Thymus (tissue), 11 donors: ENCODE data around the gene DNAJA4. TPM values are rescaled to one million over a fixed set of nuclear protein-coding genes. Genes with fewer than 3 reads are reported as not detected.

Experiments
- DNase-seq, 9 donors: peaks; one replicate each; pipeline ENCODE4 v3.0.0-alpha.2; 2013; ENCODE audit warnings: low spot score in 9 of 9, low read depth in 6 of 9, missing footprints in 1 of 9
- H3K27ac ChIP-seq, 2 donors: one replicate each; pipeline ENCODE4 v1.5.1; 2013; ENCODE audit warnings: control low read depth in 1 of 2, low read depth in 1 of 2, low read length in 1 of 2, mild to moderate bottlenecking in 1 of 2, moderate library complexity in 1 of 2
- H3K27me3 ChIP-seq, 2 donors: one replicate each; pipeline ENCODE4 v1.5.1; 2013; ENCODE audit warnings: low read length in 1 of 2; ENCODE audit not compliant: control insufficient read depth in 2 of 2, insufficient read depth in 1 of 2
- H3K36me3 ChIP-seq, 2 donors: one replicate each; pipeline ENCODE4 v1.5.1; 2013; ENCODE audit warnings: low read length in 1 of 2, mild to moderate bottlenecking in 1 of 2, moderate library complexity in 1 of 2; ENCODE audit not compliant: control insufficient read depth in 2 of 2, insufficient read depth in 2 of 2
- H3K4me1 ChIP-seq, 2 donors: one replicate each; pipeline ENCODE4 v1.5.1; 2013; ENCODE audit warnings: low read length in 2 of 2; ENCODE audit not compliant: control insufficient read depth in 2 of 2, insufficient read depth in 2 of 2
- H3K4me3 ChIP-seq, 2 donors: one replicate each; pipeline ENCODE4 v1.5.1; 2013; ENCODE audit warnings: low read length in 2 of 2, control low read depth in 1 of 2, mild to moderate bottlenecking in 1 of 2
- H3K9me3 ChIP-seq, 2 donors: one replicate each; pipeline ENCODE4 v1.5.1; 2013; ENCODE audit warnings: low read length in 1 of 2, mild to moderate bottlenecking in 1 of 2; ENCODE audit not compliant: control insufficient read depth in 2 of 2, insufficient read depth in 1 of 2
- WGBS: extraction: QIAGEN DNeasy Blood & Tissue Kit; methylation state at CpG from one replicate; pipeline ENCODE4 v1.1.7; 2013; 5-methylcytosine and 5-hydroxymethylcytosine counted together
- polyA plus RNA-seq: library from polyadenylated mRNA; stranded (reverse); fragments of 200-250 nt; gene quantifications from one replicate; pipeline ENCODE4 v1.2.3, GENCODE V29; 2013
- total RNA-seq: library from RNA; stranded (reverse); fragments of 120-200 nt; gene quantifications from one replicate; pipeline ENCODE4 v1.2.4, GENCODE V29; 2013
- donor health status: healthy.

Gene DNAJA4
- total and polyA plus RNA-seq, 2 donors = 6.2 to 19.0 TPM

DNA sequence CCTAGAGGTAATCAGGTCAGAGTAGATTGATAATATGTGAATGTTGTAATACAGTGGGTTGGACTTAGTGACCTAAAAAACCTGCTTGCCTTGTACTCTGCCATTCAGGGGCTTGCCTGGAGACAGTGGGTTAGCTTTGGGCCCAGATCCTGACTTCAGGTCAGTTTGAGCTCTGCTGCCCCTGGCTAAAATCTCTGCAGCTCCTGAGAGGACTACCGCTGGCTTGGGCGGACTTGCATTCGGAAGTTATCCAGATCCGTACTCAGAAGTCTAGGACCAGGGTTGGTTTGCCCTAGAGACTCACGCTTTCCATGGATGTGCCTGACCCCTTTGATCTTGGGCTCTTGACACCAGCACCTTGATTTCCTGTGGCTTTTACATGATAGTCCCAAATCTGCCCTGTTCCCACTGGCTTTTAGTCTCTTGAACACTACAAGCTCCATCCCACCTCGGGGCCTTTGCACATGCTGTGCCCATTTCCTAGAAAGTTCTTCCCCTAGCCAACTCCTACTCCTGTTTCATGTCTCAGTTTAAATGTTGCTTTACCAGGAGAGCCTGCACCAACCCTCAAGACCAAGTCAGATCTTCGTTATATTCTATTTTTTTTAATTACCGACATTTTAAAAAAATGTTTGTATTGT lies 35.9 kb upstream of the DNAJA4 start:
- Histone ChIP-seq H3K27me3 (no peaks in the 10 kb centered on the region), H3K4me1 (no peaks in the 10 kb centered on the region), H3K9me3 (no peaks in the 10 kb centered on the region), H3K27ac (no peak overlapping the region), H3K4me3 (no peak overlapping the region), H3K36me3 (no peaks in the 10 kb centered on the region)
- DNase-seq = no peak
- WGBS = 98% methylated on average over 8 of the region's 8 CpGs

DNA sequence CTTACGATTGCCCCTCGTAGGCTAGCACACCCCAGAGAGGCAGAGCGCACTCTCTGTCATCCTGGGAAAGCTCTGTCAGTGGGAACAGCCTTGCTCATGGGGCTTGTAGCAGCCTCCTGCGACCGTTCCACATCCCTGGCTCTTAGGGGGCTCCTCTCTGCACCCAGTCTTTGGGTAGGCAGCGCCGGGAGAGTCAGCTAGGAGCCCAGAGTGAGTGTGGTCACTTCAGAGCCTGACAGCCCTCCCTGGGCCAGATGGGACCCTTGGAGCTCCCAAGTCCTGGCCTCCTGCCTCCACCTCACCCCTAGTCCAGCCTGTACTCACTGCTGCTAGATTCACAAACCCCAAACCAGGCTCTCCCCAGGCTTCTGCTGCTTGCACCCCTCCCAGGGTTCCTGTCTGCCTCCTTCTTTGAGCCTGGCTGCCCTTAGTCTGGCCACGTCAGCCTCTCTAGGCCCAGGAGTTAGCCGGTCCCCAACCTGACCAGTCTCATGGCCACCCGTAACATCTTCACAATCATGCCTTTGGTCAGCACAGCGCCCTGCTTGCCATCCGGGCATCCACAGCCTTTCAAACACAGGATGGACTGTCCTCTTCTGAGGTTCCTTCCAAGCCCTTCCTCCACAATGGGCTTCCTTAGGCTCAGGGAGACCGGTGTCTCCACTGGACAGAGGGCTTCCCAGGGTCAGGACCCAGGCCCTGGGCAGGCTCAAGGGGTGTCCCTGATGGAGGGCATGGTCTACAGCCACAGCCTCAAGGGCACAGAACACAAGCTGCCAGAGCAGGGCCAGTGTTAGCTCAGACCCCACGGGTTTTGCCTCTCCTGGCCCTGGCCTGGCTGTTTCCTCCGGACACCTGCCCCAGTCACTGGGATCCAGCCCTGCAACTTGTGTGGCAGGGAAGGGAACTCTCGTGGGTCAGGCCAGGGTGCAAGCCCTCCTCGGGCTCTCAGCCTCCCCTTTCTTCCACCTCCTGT lies 34.6 kb upstream of the DNAJA4 start:
- no peaks in the 10 kb centered on the region for H3K36me3 ChIP-seq
- H3K27ac ChIP-seq = no peak overlapping the region
- H3K9me3 ChIP-seq = no peaks in the 10 kb centered on the region
- 96% methylated on average over 17 of the region's 17 CpGs for WGBS
- H3K4me3 ChIP-seq = no peak overlapping the region
- DNase-seq = no peak
- no peaks in the 10 kb centered on the region for H3K4me1 ChIP-seq
- no peaks in the 10 kb centered on the region for H3K27me3 ChIP-seq

DNA sequence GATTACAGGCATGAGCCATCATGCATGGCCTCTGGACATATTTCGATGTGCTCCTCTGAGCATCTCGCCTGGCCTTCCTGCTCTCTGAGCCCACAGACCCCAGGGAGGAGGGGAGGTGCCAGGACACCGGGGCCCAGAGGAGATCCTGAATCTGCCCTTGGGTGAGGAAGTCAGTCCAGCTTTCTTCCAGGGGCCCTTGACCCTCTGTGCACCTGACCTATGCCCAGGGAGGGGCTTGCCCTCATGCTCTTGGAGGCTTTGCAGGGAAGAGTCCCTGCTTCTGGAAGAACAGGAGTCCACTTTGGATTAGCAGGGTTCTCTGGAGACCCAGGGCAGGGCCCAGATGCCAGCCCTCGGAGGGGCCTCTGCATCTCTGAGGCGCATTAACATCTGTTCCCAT lies 31.4 kb upstream of the DNAJA4 start:
- 93% methylated on average over 5 of the region's 5 CpGs for WGBS
- no peaks in the 10 kb centered on the region for H3K4me1 ChIP-seq
- H3K27me3 ChIP-seq = no peaks in the 10 kb centered on the region
- H3K9me3 ChIP-seq = no peaks in the 10 kb centered on the region
- DNase-seq = no peak
- no peak overlapping the region for H3K27ac ChIP-seq
- no peak overlapping the region for H3K4me3 ChIP-seq
- H3K36me3 ChIP-seq = no peaks in the 10 kb centered on the region

DNA sequence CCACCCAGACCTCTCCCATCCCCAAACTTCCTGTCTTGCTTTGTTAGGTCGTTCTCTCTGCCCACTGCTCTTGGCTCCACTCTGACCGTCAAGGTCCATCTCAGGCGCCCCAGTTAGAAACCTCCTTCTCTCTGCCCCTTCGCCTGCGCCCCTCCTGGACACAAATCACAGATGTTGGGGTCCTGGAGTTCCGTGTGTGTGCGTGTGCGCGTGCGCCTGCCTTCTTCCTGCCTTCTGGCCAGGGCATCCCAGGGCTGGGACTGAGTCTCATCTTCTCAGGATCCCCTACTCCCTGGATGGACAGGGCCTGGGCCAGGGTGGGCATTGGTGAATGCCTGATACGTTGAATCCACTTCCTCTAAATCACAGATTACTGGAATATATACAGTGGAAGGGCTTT lies 30.9 kb upstream of the DNAJA4 start:
- DNase-seq = no peak
- Histone ChIP-seq H3K4me3 (no peak overlapping the region), H3K36me3 (no peaks in the 10 kb centered on the region), H3K4me1 (no peaks in the 10 kb centered on the region), H3K9me3 (no peaks in the 10 kb centered on the region), H3K27me3 (no peaks in the 10 kb centered on the region), H3K27ac (no peak overlapping the region)
- 81% methylated on average over 11 of the region's 11 CpGs for WGBS

DNA sequence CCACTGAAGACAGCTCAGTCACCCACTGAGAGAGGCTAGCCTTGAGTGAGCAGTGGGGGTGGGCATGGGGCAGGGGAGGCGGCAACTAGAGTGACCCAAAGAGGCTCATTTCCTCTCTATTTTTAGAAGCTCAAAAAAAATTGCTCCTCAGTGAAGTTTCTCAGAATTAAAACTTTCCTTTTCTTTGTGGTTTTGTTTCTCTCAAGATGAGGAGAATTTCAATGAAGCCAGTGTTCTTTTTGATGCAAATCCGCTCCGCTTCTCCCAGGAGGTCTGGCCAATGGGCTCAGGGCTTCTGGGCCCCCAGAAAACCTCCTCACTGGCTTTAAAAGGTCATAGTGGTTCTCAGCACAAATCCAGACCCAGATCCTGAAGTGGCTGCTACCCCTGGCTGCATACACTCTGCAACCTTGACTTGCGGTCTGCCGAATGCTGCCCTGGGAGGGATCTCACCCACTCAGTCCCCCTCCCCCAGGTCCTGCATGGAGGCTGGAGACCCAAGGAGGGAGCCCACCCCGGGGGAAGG lies 29.8 kb upstream of the DNAJA4 start, which contains the start of gene ACSBG1:
TSS of gene ACSBG1 (minus strand) at position 51 of the 526 bp plus-strand sequence. CDS start 64 bp downstream, outside the sequence.
- no peak within 1 kb of the TSS for H3K4me3 ChIP-seq
- DNase-seq = no peak
- no peaks in the 10 kb centered on the region for H3K4me1 ChIP-seq
- H3K27me3 ChIP-seq = no peaks in the 10 kb centered on the region
- no peak within 1 kb of the TSS for H3K27ac ChIP-seq
- H3K36me3 ChIP-seq = no peaks in the 10 kb centered on the region
- no peaks in the 10 kb centered on the region for H3K9me3 ChIP-seq
- WGBS = 44% methylated on average over 6 of the region's 6 CpGs

DNA sequence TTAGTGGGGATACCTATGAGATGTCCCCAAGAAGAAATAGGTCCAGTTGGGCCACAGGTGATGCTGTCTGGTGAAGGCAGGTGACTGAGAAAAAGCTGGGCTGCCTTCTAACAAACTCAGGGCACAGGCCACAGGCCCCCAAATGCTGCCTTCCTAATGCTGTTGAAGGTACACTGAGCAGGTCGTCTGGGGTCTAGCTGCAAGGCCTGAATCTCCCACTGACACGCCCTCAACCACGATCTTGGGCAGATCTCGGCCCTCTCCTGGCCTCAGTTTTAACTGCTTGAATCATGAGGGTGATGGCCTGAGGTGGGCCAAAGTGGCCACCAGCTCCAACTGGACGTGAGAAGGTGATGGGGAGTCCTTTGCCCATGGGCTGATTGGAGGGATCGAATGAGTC lies 27.9 kb upstream of the DNAJA4 start:
- 94% methylated on average over 6 of the region's 6 CpGs for WGBS

DNA sequence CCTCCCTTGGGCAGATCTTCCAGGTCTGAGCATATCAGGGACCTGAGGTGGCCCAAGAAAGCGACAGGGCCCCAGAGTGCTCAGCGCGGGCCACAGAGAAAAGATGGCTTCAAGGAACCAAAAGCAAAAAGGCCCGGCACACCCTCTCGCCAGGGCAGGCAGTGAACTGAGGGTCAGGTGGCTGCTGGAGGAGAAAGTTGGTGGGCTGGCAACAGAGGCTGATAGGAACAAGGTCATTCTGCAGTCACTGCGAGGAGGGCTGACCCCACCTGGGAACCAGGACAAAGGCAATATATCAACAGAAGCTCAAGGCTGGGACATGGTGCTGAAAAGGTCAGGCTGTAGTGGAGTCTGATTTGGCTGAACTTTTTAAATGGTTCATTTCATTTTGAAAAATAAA lies 27.2 kb upstream of the DNAJA4 start:
- peaks cover 0 to 3% of the 10 kb centered on the region in 2 donors for H3K4me1 ChIP-seq
- H3K4me3 ChIP-seq = no peak overlapping the region
- WGBS = 98% methylated on average over 6 of the region's 6 CpGs
- no peaks in the 10 kb centered on the region for H3K9me3 ChIP-seq
- H3K27ac ChIP-seq = no peak overlapping the region
- no peak for DNase-seq
- no peaks in the 10 kb centered on the region for H3K36me3 ChIP-seq
- H3K27me3 ChIP-seq = peaks cover 0 to 2% of the 10 kb centered on the region in 2 donors

More for the DNA sequence above, 27.9 kb upstream of the DNAJA4 start:
- Histone ChIP-seq H3K9me3 (no peaks in the 10 kb centered on the region), H3K36me3 (no peaks in the 10 kb centered on the region), H3K4me1 (peaks cover 0 to 3% of the 10 kb centered on the region in 2 donors), H3K27ac (no peak overlapping the region), H3K27me3 (peaks cover 0 to 2% of the 10 kb centered on the region in 2 donors), H3K4me3 (no peak overlapping the region)
- DNase-seq = no peak

DNA sequence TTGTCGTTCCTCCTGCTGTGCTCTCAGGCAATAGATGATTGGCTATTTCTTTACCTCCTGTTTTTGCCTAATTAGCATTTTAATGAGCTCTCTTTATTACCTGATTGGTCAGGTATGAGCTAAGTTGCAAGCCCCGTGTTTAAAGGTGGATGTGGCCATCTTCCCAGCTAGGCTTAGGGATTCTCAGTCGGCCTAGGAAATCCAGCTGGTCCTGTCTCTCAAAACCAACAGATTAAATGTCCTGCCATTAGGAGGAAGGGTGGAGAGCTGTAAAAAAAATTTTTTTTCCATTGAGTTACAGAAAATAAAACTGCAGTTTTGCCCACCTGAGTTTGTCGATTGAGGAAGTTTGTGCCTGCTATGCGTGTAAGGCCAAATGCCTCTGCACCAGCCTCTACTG lies 24.6 kb upstream of the DNAJA4 start:
- 85% methylated on average over 5 of the region's 5 CpGs for WGBS
- Histone ChIP-seq H3K36me3 (no peaks in the 10 kb centered on the region), H3K4me1 (peaks cover 0 to 15% of the 10 kb centered on the region in 2 donors), H3K27ac (no peak overlapping the region), H3K9me3 (no peaks in the 10 kb centered on the region), H3K4me3 (no peak overlapping the region), H3K27me3 (peaks cover 0 to 2% of the 10 kb centered on the region in 2 donors)
- no peak for DNase-seq

DNA sequence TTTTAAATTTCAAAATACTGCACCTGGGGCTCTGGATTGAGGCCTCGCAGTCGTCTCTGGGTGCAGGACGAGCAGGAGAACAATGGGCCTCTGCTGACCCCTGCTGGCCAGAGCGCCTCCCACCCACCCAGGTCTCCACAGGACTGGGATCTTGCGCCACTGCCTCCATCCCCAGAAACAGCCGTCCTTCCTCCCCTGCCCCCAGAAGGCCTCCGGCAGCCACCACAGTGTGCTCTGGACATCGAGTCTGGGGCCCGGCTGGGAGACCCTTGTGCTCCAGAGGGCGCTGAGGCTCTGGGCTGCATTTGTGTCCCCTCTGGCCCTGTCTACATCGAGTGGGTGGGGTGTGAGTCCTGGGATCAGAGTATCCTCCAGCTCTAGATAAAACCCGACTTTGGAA lies 23.3 kb upstream of the DNAJA4 start:
- peak; percentile 52 to 88 (median 71) for DNase-seq
- Histone ChIP-seq H3K9me3 (no peaks in the 10 kb centered on the region), H3K27me3 (peaks cover 0 to 2% of the 10 kb centered on the region in 2 donors), H3K4me1 (peaks cover 0 to 15% of the 10 kb centered on the region in 2 donors), H3K36me3 (no peaks in the 10 kb centered on the region), H3K4me3 (no peak overlapping the region), H3K27ac (no peak overlapping the region)
- 19% methylated on average over 12 of the region's 12 CpGs for WGBS
